Measurements from ENCODE around the gene TAB2. TPM values are rescaled to one million over a fixed set of nuclear protein-coding genes. Genes with fewer than 3 reads are reported as not detected.
"Not testable (repeated sequence)": the region's sequence is repeated elsewhere in the genome, so short reads cannot be mapped to it uniquely, and the experiment has no call there.

The TAB2 gene
- total RNA-seq, 2 donors from 2014 or later: 57.7 to 69.5 TPM

GRCh38 chr6:149446791-149447376, 129.4 kb downstream of the TAB2 start:
- intact Hi-C loops (cut with DNase I, micrococcal nuclease): no loop called here
- DNase-seq (no peak), ATAC-seq (no peak)

- DNase-seq (no peak), ATAC-seq (no peak)
- intact Hi-C loops (cut with DNase I, micrococcal nuclease): no loop called here
These were observed 131.4 kb downstream of the TAB2 start for GRCh38 chr6:149448821-149449453.

GRCh38 chr6:149449831-149450678, 132.5 kb downstream of the TAB2 start:
- intact Hi-C loops (cut with DNase I, micrococcal nuclease): no loop called here
- DNase-seq: no peak
- ATAC-seq: no peak

- ATAC-seq (peak; percentile 52), DNase-seq (peak; percentile 47 to 66)
- intact Hi-C loops (cut with DNase I, micrococcal nuclease): no loop called here
These were observed 133.3 kb downstream of the TAB2 start for GRCh38 chr6:149450679-149451375.

- DNase-seq: peak; percentile 79 to 87
- ATAC-seq: peak; percentile 68
These were observed 134.0 kb downstream of the TAB2 start for GRCh38 chr6:149451376-149452036.

GRCh38 chr6:149452037-149452939, 134.8 kb downstream of the TAB2 start:
- ATAC-seq (peak; percentile 32), DNase-seq (peak in 1 of 2 donors; percentile 34)
- intact Hi-C loops (cut with DNase I, micrococcal nuclease): no loop called here

More at GRCh38 chr6:149451376-149452036, 134.0 kb downstream of the TAB2 start:
- intact Hi-C loops (cut with DNase I, micrococcal nuclease): no loop called here

GRCh38 chr6:149453597-149454345, 136.3 kb downstream of the TAB2 start:
- DNase-seq (peak in 1 of 2 donors; percentile 34), ATAC-seq (peak; percentile 15)
- intact Hi-C loops (cut with DNase I, micrococcal nuclease): no loop called here

- intact Hi-C loops (cut with DNase I, micrococcal nuclease): no loop called here
- peak; percentile 86 to 91 for DNase-seq
These were observed 136.9 kb downstream of the TAB2 start for GRCh38 chr6:149454346-149454848.

GRCh38 chr6:149455031-149455732, 137.7 kb downstream of the TAB2 start:
- ATAC-seq (no peak), DNase-seq (no peak)
- intact Hi-C loops (cut with DNase I, micrococcal nuclease): no loop called here

More at GRCh38 chr6:149454346-149454848, 136.9 kb downstream of the TAB2 start:
- ATAC-seq: peak; percentile 66

- intact Hi-C loops (cut with DNase I, micrococcal nuclease): no loop called here
- DNase-seq: no peak
- ATAC-seq: no peak
These were observed 139.0 kb downstream of the TAB2 start for GRCh38 chr6:149456311-149457021.

GRCh38 chr6:149457316-149457884, 139.9 kb downstream of the TAB2 start:
- ATAC-seq (no peak), DNase-seq (no peak)
- intact Hi-C loops (cut with DNase I, micrococcal nuclease): no loop called here

- ATAC-seq: no peak
- no peak for DNase-seq
- intact Hi-C loops (cut with DNase I, micrococcal nuclease): no loop called here
These were observed 140.7 kb downstream of the TAB2 start for GRCh38 chr6:149458196-149458595.

- intact Hi-C loops (cut with DNase I, micrococcal nuclease): no loop called here
- ATAC-seq (no peak), DNase-seq (no peak)
These were observed 141.3 kb downstream of the TAB2 start for GRCh38 chr6:149458806-149459205.

- ATAC-seq: no peak
- intact Hi-C loops (cut with DNase I, micrococcal nuclease): no loop called here
These were observed 142.2 kb downstream of the TAB2 start for GRCh38 chr6:149459761-149460160.

GRCh38 chr6:149460249-149460648, 142.7 kb downstream of the TAB2 start:
- DNase-seq; ATAC-seq; intact Hi-C loops (cut with DNase I, micrococcal nuclease): not testable (repeated sequence)

More at GRCh38 chr6:149459761-149460160, 142.2 kb downstream of the TAB2 start:
- no peak for DNase-seq

Measured in left colon (tissue), 2 donors.